Endometrial microvascular endothelial cells (primary cell): ENCODE measurements around the gene SNAPC4. TPM values are rescaled to one million over a fixed set of nuclear protein-coding genes. Genes with fewer than 3 reads are reported as not detected.
"Not testable (repeated sequence)": the region's sequence is repeated elsewhere in the genome, so short reads cannot be mapped to it uniquely, and the experiment has no call there.

Source experiments
- in situ Hi-C: cut with HindIII; loops from 2 replicates; pipeline ENCODE4 v1.10.0; 2017; ENCODE audit warnings: low sequenced_read_pairs, low pct_unique_long_range_greater_than_20kb; ENCODE audit errors: inconsistent ontology term
- total RNA-seq: library from RNA; depleted of rRNA; stranded (reverse); fragments of >200 nt; gene quantifications from one replicate; pipeline ENCODE4 v1.2.3, GENCODE V29; 2015; ENCODE audit errors: inconsistent ontology term

SNAPC4 gene
- total RNA-seq, 1 donor from 2014 or later, result 6.8 TPM

DNA sequence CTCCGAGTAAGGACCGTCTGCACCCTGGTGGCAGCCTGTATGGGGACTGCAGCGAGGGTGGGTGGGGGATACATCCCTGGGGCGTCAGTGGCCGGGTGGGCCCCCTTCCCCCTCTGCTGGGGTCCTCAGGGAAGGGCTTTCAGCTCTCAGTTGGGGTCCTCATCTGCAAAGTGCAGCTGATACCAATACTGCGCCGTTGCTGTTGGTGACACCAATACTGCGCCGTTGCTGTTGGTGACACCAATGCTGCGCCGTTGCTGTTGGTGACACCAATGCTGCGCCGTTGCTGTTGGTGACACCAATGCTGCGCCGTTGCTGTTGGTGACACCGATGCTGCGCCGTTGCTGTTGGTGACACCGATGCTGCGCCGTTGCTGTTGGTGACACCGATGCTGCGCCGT is 48.1 kb downstream of the SNAPC4 start:
- in situ Hi-C loops, result not testable (repeated sequence)

DNA sequence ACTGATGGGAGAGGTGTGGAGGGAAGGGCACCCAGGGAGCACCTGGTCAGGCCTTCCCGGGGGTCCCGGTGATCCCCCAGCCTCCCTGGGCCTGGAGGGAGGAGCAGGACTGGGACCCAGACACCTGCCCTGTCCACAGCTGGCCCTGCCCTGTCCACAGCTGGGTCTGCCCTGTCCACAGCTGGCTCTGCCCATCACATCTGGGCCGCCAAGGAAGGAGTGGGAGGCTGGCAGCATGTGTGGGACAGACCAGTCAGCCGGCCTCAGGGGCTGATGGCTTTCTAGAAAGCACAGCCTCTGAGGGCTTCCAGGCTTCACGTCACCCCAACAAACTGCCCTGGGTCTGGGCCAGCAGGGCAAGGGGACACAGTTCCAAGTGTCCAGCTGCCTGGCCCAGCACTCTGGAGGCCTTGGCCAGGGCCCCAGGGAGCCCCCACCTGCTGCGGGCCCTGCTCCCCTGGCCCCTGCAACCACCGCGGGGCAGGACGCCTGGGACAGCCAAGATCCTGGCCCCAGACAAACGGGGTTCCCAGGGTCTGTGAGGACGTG is 48.6 kb downstream of the SNAPC4 start:
- in situ Hi-C loops, result no loop called here

Other genes starting within 250 kb of the SNAPC4 start
- gene LHX3, start 195.0 kb downstream of the SNAPC4 start, total RNA-seq, result not detected
- 21.7 TPM for gene QSOX2, start 154.4 kb downstream of the SNAPC4 start, total RNA-seq
- not detected for gene CCDC187, start 96.1 kb downstream of the SNAPC4 start, total RNA-seq
- 20.2 TPM for gene GPSM1, start 72.6 kb downstream of the SNAPC4 start, total RNA-seq
- gene DNLZ, start 36.4 kb downstream of the SNAPC4 start, total RNA-seq, result 40.5 TPM
- 0.56 TPM for gene CARD9, start 26.5 kb downstream of the SNAPC4 start, total RNA-seq
- 55.2 TPM for gene ENTR1, start 10.4 kb upstream of the SNAPC4 start, total RNA-seq
- gene PMPCA, start 10.5 kb upstream of the SNAPC4 start, total RNA-seq, result 57.7 TPM
- gene INPP5E, start 39.7 kb upstream of the SNAPC4 start, total RNA-seq, result 12.0 TPM
- gene SEC16A, start 82.9 kb upstream of the SNAPC4 start, total RNA-seq, result 43.3 TPM
- 63.9 TPM for gene NOTCH1, start 145.9 kb upstream of the SNAPC4 start, total RNA-seq